Activated CD4-positive, alpha-beta T cell treated with anti-CD3 and anti-CD28 coated beads, Interleukin-2, amount 10 ng/mL, durations not matched to agents 24 days and 14 days (primary cell): Measurements from ENCODE around the gene ZFR2. TPM values are rescaled to one million over a fixed set of nuclear protein-coding genes. Genes with fewer than 3 reads are reported as not detected.

Experiments
- DNase-seq: peaks from one replicate; pipeline ENCODE4 v3.0.0; 2022
- H3K27ac Mint-ChIP-seq: one replicate; pipeline ENCODE4 v1.8.0; 2022; ENCODE audit warnings: mild to moderate bottlenecking, mixed read lengths
- H3K27me3 Mint-ChIP-seq: one replicate; pipeline ENCODE4 v1.8.0; 2022; ENCODE audit warnings: mixed read lengths
- H3K36me3 Mint-ChIP-seq: one replicate; pipeline ENCODE4 v1.8.0; 2022; ENCODE audit warnings: low read depth, mild to moderate bottlenecking, mixed read lengths
- H3K4me1 Mint-ChIP-seq: one replicate; pipeline ENCODE4 v1.8.0; 2021; ENCODE audit warnings: mixed read lengths
- H3K4me3 Mint-ChIP-seq: one replicate; pipeline ENCODE4 v1.8.0; 2022; ENCODE audit warnings: mild to moderate bottlenecking, moderate library complexity, mixed read lengths
- H3K9me3 Mint-ChIP-seq: one replicate; pipeline ENCODE4 v1.8.0; 2021; ENCODE audit warnings: mixed read lengths
- intact Hi-C: fragments of 100-400 bp; cut with micrococcal nuclease; formaldehyde crosslinking; loops from one replicate; pipeline ENCODE4 v1.15.1; 2023
- total RNA-seq: library from RNA; stranded (reverse); gene quantifications from 2 replicates; pipeline ENCODE4 v1.2.3, GENCODE V29; 2022

ZFR2 gene
- total RNA-seq, 1 donor from 2014 or later = not detected

DNA sequence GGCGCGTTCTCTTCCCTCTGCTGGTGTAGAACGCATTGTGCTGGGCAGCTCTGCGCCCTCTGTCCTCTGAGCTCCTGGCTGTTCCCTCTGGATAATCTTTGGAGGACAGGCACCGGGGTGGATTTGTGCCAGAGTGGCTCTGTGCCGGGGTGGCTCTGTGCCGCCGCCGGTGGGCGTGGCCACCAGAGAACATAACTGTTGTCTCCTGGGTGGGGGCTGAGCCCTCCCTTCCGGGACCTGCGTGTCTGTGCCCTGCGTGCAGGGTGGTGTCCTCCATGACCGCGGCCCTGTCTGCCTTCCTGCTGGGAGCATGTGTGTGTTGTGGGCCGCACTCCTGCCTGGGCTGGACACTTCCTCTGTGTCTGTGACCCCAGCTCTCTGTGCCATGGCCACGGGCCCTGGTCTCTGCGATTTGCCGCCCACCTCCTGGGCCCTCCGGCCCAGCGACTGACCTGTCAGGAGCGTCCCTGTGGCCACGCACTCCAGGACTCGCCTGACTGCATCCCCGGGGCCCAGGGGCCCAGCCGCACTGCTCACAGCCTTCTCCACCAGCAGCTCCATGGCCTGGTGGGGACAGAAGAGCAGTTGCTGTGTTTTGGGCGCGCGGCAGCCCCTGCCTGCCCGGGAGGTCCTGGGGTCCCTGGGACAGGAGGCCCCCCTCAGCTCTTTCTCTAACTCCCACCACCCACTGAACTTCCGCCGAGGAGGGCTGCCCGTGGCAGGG is 60.3 kb downstream of the ZFR2 start:
- no peak overlapping the region for H3K4me3 Mint-ChIP-seq
- DNase-seq = no peak
- H3K27ac Mint-ChIP-seq = peak overlapping the region; percentile 51
- peaks cover 2% of the 10 kb centered on the region for H3K27me3 Mint-ChIP-seq
- H3K36me3 Mint-ChIP-seq = peaks cover 4% of the 10 kb centered on the region
- peaks cover 7% of the 10 kb centered on the region for H3K9me3 Mint-ChIP-seq
- intact Hi-C loops = no loop called here
- H3K4me1 Mint-ChIP-seq = peaks cover 25% of the 10 kb centered on the region

DNA sequence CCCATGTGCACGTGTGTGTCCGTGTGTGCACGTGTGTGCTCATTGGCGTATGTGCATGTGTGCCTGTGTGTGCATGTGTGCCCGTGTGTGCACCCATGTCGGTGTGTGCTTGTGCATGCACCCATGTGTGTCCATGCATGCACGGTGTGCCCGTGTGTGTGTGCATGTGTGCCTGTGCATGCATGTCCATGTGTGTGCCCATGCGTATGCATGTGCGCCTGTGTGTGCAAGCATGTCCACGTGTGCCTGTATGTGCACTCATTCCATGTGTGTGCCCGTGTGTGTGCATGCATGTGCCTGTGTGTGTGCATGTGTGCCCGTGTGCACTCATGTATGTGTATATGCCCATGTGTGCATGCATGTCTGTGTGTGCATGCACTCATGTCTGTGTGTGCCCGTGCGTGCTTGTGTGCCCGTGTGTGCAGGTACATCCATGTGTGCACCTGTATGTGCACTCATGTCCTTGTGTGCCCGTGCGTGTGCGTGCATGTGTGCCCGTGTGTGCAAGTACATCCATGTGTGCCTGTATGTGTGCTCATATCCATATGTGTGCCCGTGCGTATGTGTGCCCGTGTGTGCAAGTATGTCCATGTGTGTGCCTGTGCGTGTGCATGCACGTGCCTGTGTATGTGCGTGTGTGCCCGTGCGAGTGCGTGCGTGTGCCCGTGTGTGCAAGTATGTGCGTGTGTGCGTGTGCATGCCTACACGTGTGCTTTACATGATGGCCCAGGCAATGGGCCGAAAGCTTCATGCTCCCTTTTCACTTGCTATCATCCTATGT is 61.1 kb downstream of the ZFR2 start:
- Mint-ChIP-seq H3K27ac (no peak overlapping the region), H3K36me3 (peaks cover 2% of the 10 kb centered on the region), H3K9me3 (peaks cover 7% of the 10 kb centered on the region), H3K4me3 (no peak overlapping the region), H3K4me1 (peaks cover 19% of the 10 kb centered on the region), H3K27me3 (peaks cover 2% of the 10 kb centered on the region)
- no peak for DNase-seq
- intact Hi-C loops = no loop called here

DNA sequence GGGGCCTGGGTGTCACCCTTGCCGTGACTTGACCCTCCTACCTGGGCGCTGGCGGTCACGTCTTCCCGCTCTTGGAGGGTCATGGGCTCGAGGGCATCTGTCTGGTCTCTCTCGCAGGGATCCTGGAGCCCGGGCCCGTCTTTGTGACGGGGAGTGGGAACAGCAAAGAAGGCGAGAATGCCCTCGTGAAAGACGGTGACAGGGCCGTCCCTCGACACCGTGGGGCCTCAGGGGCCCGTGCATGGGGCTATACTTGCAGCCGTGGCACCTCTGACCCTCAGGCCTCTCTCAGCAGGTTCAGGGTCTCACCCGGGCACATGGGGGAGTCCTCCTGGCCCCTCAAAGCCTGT is 61.7 kb downstream of the ZFR2 start:
- Mint-ChIP-seq H3K9me3 (peaks cover 3% of the 10 kb centered on the region), H3K27ac (no peak overlapping the region), H3K4me3 (no peak overlapping the region), H3K4me1 (peaks cover 15% of the 10 kb centered on the region), H3K27me3 (peaks cover 2% of the 10 kb centered on the region), H3K36me3 (no peaks in the 10 kb centered on the region)
- DNase-seq = no peak
- intact Hi-C loops = no loop called here

- H3K9me3 Mint-ChIP-seq = peaks cover 3% of the 10 kb centered on the region
- DNase-seq = no peak
- intact Hi-C loops = no loop called here
- H3K4me3 Mint-ChIP-seq = no peak overlapping the region
- H3K27me3 Mint-ChIP-seq = peaks cover 4% of the 10 kb centered on the region
- peaks cover 19% of the 10 kb centered on the region for H3K4me1 Mint-ChIP-seq
- no peak overlapping the region for H3K27ac Mint-ChIP-seq
- H3K36me3 Mint-ChIP-seq = no peaks in the 10 kb centered on the region
Measured at GRCh38 chr19:3805859-3806258, 63.0 kb downstream of the ZFR2 start.

DNA sequence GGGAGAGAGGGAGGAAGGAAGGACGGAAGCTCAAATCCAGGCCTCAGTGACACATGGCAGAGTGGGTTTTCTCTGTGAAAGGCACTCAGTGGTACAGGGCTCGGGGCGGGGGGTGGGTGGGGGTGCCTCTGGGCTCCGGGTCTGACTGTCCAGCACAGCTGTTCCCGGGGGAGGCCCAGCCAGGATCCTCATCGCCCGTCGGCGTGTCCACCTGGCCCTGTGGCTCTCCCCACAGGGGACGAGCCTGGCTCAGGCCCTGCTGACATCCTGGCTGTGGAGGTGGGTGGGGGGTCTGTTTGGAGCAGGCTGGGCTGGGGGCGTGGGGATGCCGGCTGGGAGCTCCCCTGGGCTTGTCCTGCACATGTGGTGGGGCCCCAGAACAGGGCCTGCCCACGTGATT is 64.4 kb downstream of the ZFR2 start:
- Mint-ChIP-seq H3K36me3 (no peaks in the 10 kb centered on the region), H3K9me3 (peaks cover 3% of the 10 kb centered on the region), H3K4me3 (no peak overlapping the region), H3K27ac (no peak overlapping the region), H3K4me1 (peaks cover 22% of the 10 kb centered on the region), H3K27me3 (peaks cover 4% of the 10 kb centered on the region)
- no peak for DNase-seq
- intact Hi-C loops = no loop called here

DNA sequence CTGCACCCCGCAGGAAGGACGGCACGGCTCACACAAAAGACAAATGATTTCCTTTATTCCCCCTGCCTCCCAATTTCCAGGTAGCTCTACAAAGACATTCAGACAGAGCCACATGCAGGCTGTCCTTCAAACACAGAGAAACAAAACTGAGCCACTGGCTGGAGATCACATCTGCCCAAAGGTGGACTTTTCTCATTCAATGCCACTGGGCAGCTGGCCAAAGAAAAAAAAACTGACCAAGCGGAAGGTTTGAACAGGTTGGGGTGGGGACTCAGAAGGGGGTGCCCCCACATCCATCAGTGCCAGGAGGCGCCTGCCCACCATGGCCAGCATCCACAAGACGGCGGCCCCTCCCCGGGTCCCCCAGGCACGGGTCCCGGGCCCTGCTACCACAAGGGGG is 64.9 kb downstream of the ZFR2 start:
- no peak overlapping the region for H3K4me3 Mint-ChIP-seq
- intact Hi-C loops = no loop called here
- H3K9me3 Mint-ChIP-seq = peaks cover 3% of the 10 kb centered on the region
- H3K4me1 Mint-ChIP-seq = peaks cover 26% of the 10 kb centered on the region
- H3K27ac Mint-ChIP-seq = peak overlapping the region; percentile 26
- H3K36me3 Mint-ChIP-seq = no peaks in the 10 kb centered on the region
- no peak for DNase-seq
- peaks cover 4% of the 10 kb centered on the region for H3K27me3 Mint-ChIP-seq

GRCh38 chr19:3803114-3803888 is 65.5 kb downstream of the ZFR2 start:
- Mint-ChIP-seq H3K27me3 (peaks cover 4% of the 10 kb centered on the region), H3K36me3 (no peaks in the 10 kb centered on the region), H3K4me1 (peaks cover 27% of the 10 kb centered on the region), H3K9me3 (peaks cover 3% of the 10 kb centered on the region), H3K4me3 (no peak overlapping the region), H3K27ac (no peak overlapping the region)
- intact Hi-C loops = no loop called here
- no peak for DNase-seq

DNA sequence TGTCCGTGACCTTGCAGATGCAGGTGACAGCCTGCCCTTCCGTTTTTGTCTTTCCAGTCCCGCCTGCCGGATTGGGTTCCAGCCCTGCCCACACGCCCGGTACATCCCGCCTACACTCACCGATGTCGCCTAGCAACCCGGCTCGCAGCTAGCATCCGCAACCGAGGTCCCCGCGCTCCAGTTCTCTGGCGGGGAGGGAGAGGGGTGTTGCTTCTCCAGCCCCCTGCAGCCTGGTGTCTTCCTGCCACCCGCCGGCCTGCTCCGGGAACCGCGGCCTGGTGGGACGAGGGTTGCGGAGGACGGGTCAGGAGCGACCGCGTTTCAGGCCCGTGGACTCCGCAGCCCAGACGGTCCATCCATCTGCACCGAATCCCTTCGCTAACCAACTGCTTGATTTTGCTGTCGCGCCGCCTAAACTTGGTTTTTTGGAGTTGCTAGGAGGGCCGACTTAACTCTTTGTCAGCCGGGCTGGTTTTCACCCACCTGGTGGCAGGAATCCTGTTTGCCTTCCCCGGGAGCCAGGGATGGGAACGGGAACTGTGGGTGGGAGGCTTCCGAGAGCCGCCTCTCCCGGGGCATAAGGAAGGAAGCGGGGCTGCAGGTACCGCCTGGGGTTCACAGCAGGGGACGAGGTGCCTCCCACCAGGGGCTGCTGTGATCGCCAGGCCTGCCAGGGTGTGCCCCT is 67.3 kb downstream of the ZFR2 start:
- peaks cover 5% of the 10 kb centered on the region for H3K36me3 Mint-ChIP-seq
- peak overlapping the region; percentile 59 for H3K27ac Mint-ChIP-seq
- H3K4me3 Mint-ChIP-seq = peak overlapping the region; percentile 60
- peaks cover 5% of the 10 kb centered on the region for H3K9me3 Mint-ChIP-seq
- peaks cover 4% of the 10 kb centered on the region for H3K27me3 Mint-ChIP-seq
- peaks cover 21% of the 10 kb centered on the region for H3K4me1 Mint-ChIP-seq
- DNase-seq = peak; percentile 91
- intact Hi-C loops = loop anchor here (1.0 kb wide), 1 partner anchor 11 kb away; no protein-coding TSS in a partner anchor

- H3K27me3 Mint-ChIP-seq = peaks cover 4% of the 10 kb centered on the region
- peak overlapping the region; percentile 60 for H3K4me3 Mint-ChIP-seq
- DNase-seq = no peak
- intact Hi-C loops = loop anchor here (1.0 kb wide), 1 partner anchor 11 kb away; no protein-coding TSS in a partner anchor
- H3K4me1 Mint-ChIP-seq = peaks cover 20% of the 10 kb centered on the region
- H3K9me3 Mint-ChIP-seq = peaks cover 10% of the 10 kb centered on the region
- H3K27ac Mint-ChIP-seq = no peak overlapping the region
- peaks cover 5% of the 10 kb centered on the region for H3K36me3 Mint-ChIP-seq
Measured at GRCh38 chr19:3800996-3801395, 67.8 kb downstream of the ZFR2 start.

DNA sequence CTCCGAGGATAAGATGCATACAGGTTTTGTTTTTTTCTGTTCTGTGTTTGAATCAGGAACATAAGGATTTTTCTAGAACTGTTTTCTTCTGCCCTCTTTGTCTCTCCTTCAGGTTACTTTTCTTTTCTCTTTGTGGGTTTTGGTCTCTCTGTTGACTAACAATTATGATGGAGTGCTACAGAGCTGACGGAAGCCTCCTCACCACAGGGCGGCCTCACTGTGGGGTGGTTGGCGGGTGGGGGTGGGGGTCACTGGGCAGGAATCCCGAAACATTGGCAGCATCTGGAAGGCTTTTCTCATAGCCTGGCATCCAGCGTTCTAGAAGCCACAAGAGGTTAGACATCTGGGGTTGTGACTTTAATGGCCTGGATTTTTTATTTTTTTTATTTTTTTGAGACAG is 70.7 kb downstream of the ZFR2 start:
- Mint-ChIP-seq H3K4me3 (peak overlapping the region; percentile 58), H3K27me3 (peaks cover 4% of the 10 kb centered on the region), H3K36me3 (peaks cover 5% of the 10 kb centered on the region), H3K9me3 (peaks cover 10% of the 10 kb centered on the region), H3K4me1 (peaks cover 18% of the 10 kb centered on the region), H3K27ac (peak overlapping the region; percentile 52)
- DNase-seq = peak; percentile 79
- intact Hi-C loops = no loop called here

DNA sequence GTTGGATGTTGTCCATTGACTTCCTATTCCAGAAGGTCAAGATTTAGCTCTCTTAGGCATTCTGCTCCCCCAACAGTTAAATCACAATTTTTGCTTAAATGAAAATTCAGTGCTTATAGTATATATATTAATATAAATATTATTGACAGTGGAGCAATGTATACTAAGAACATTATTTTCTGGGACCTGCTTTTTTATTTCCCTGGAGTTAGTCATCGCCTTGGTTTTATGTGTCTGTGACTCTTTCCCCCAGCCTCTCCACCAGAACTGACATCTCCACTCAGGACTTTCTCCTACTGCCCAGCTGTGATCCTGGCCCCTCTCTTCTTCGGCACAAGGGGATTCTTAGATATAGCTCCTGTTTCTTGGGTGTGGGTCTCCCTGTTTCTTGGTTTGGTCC is 72.5 kb downstream of the ZFR2 start:
- Mint-ChIP-seq H3K27ac (no peak overlapping the region), H3K9me3 (peaks cover 10% of the 10 kb centered on the region)
- DNase-seq = no peak

DNA sequence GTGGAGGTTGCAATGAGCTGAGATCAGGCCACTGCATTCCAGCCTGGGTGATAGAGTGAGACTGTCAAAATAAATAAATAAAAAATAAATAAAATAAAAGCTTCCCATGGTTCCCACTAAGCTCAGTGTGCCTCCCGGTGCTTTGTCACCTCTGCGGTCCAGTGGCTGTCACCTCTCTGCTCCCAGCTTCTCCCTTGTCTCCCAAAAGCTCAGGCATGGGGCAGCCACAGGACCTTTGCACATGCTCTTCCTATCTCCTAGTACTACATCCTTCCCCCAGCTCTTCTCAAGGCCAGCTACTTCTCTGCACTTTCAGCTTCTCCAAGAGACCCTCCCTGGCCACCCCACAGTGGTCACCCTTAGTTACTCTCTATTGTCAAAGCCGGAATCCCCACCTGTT is 75.0 kb downstream of the ZFR2 start:
- Mint-ChIP-seq H3K4me3 (no peak overlapping the region), H3K36me3 (peaks cover 5% of the 10 kb centered on the region), H3K9me3 (peaks cover 10% of the 10 kb centered on the region), H3K4me1 (peaks cover 5% of the 10 kb centered on the region), H3K27me3 (peaks cover 9% of the 10 kb centered on the region), H3K27ac (no peak overlapping the region)
- intact Hi-C loops = no loop called here
- DNase-seq = no peak

More for the DNA sequence above, 72.5 kb downstream of the ZFR2 start:
- H3K4me1 Mint-ChIP-seq = peaks cover 15% of the 10 kb centered on the region
- intact Hi-C loops = no loop called here
- H3K4me3 Mint-ChIP-seq = no peak overlapping the region
- H3K27me3 Mint-ChIP-seq = peaks cover 1% of the 10 kb centered on the region
- peaks cover 5% of the 10 kb centered on the region for H3K36me3 Mint-ChIP-seq

GRCh38 chr19:3792114-3792513 is 76.7 kb downstream of the ZFR2 start:
- no peak for DNase-seq
- no peak overlapping the region for H3K4me3 Mint-ChIP-seq
- H3K27me3 Mint-ChIP-seq = peaks cover 9% of the 10 kb centered on the region
- peaks cover 2% of the 10 kb centered on the region for H3K36me3 Mint-ChIP-seq
- peaks cover 2% of the 10 kb centered on the region for H3K4me1 Mint-ChIP-seq
- intact Hi-C loops = no loop called here
- H3K9me3 Mint-ChIP-seq = peaks cover 10% of the 10 kb centered on the region
- H3K27ac Mint-ChIP-seq = no peak overlapping the region
